ENCODE results near the gene USP17L19.
A peak's percentile ranks its signal among the peaks of the same experiment; 100 is the strongest.
"Not testable (repeated sequence)": the region's sequence is repeated elsewhere in the genome, so short reads cannot be mapped to it uniquely, and the experiment has no call there.

The USP17L19 gene

GRCh38 chr4:9253078-9253477 lies at the start of gene USP17L19:
USP17L19 (plus strand) TSS chr4:9253378; CDS start chr4:9253378, 0 bp downstream.
- not testable (repeated sequence) for DNase-seq

GRCh38 chr4:9210357-9210756 lies 42.8 kb upstream of the USP17L19 start, which contains the start of gene USP17L10:
USP17L10 (plus strand) TSS chr4:9210657; CDS start chr4:9210657, 0 bp downstream.
- not testable (repeated sequence) for DNase-seq

GRCh38 chr4:9214701-9215100 lies 38.5 kb upstream of the USP17L19 start:
- not testable (repeated sequence) for DNase-seq

- DNase-seq, result not testable (repeated sequence)
These were observed 38.1 kb upstream of the USP17L19 start, which contains the start of gene USP17L11 for GRCh38 chr4:9215105-9215504. USP17L11 (plus strand) TSS chr4:9215405; CDS start chr4:9215405, 0 bp downstream.

- DNase-seq, result not testable (repeated sequence)
These were observed 33.3 kb upstream of the USP17L19 start, which contains the start of gene USP17L12 for GRCh38 chr4:9219852-9220251. USP17L12 (plus strand) TSS chr4:9220152; CDS start chr4:9220152, 0 bp downstream.

- not testable (repeated sequence) for DNase-seq
These were observed 28.6 kb upstream of the USP17L19 start, which contains the start of gene USP17L13 for GRCh38 chr4:9224596-9224995. USP17L13 (plus strand) TSS chr4:9224896; CDS start chr4:9224896, 0 bp downstream.

GRCh38 chr4:9230249-9230648 lies 22.9 kb upstream of the USP17L19 start:
- not testable (repeated sequence) for DNase-seq

- not testable (repeated sequence) for DNase-seq
These were observed 19.1 kb upstream of the USP17L19 start, which contains the start of gene USP17L15 for GRCh38 chr4:9234085-9234484. USP17L15 (plus strand) TSS chr4:9234385; CDS start chr4:9234385, 0 bp downstream.

GRCh38 chr4:9238461-9238860 lies 14.7 kb upstream of the USP17L19 start:
- DNase-seq, result not testable (repeated sequence)

- DNase-seq, result not testable (repeated sequence)
These were observed 9.6 kb upstream of the USP17L19 start, which contains the start of gene USP17L17 for GRCh38 chr4:9243579-9243978. USP17L17 (plus strand) TSS chr4:9243879; CDS start chr4:9243879, 0 bp downstream.

GRCh38 chr4:9247953-9248680 lies 5.1 kb upstream of the USP17L19 start, which contains the start of gene USP17L18:
USP17L18 (plus strand) TSS chr4:9248630; CDS start chr4:9248630, 0 bp downstream.
- peak; percentile 0 for DNase-seq

- DNase-seq, result not testable (repeated sequence)
These were observed 4.6 kb downstream of the USP17L19 start, which contains the start of gene USP17L20 for GRCh38 chr4:9257824-9258223. USP17L20 (plus strand) TSS chr4:9258124; CDS start chr4:9258124, 0 bp downstream.

- not testable (repeated sequence) for DNase-seq
These were observed 9.4 kb downstream of the USP17L19 start, which contains the start of gene USP17L21 for GRCh38 chr4:9262572-9262971. USP17L21 (plus strand) TSS chr4:9262872; CDS start chr4:9262872, 0 bp downstream.

GRCh38 chr4:9267319-9267718 lies 14.1 kb downstream of the USP17L19 start, which contains the start of gene USP17L22:
USP17L22 (plus strand) TSS chr4:9267619; CDS start chr4:9267619, 0 bp downstream.
- not testable (repeated sequence) for DNase-seq

GRCh38 chr4:9271719-9272118 lies 18.5 kb downstream of the USP17L19 start:
- DNase-seq, result peak; percentile 11
